HG03039 (cell line): ENCODE measurements around the gene DAZ3.
"Not testable (repeated sequence)": the region's sequence is repeated elsewhere in the genome, so short reads cannot be mapped to it uniquely, and the experiment has no call there.

Source experiments
- ATAC-seq: cut with Tn5 transposase; IDR thresholded peaks from one replicate; pipeline ENCODE4 v1.9.1; 2021; ENCODE audit warnings: mild to moderate bottlenecking, moderate library complexity; ENCODE audit not compliant: unreplicated experiment

Gene DAZ3, protein sequence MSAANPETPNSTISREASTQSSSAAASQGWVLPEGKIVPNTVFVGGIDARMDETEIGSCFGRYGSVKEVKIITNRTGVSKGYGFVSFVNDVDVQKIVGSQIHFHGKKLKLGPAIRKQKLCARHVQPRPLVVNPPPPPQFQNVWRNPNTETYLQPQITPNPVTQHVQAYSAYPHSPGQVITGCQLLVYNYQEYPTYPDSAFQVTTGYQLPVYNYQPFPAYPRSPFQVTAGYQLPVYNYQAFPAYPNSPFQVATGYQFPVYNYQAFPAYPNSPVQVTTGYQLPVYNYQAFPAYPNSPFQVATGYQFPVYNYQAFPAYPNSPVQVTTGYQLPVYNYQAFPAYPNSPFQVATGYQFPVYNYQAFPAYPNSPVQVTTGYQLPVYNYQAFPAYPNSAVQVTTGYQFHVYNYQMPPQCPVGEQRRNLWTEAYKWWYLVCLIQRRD

DNA sequence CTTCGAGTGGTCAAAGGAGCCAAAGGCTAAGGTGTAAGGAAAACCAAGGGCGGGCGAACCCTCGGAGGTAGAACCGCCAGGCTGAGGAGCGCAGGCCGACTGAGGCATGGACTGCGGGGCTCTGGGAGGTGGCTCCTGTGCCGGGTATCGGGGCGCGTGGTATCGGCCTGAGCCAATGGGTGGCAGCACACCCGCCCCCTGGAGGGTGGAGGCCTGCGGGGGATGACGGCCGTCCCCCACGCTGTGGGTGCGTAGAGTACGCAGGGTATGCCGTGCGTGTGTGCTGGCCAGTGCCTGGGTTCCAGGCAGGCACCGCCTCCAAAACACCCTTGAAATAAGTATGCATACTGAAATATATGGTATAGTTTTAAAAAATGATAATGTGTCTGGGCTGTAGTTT, at the start of gene DAZ3:
DAZ3 (minus strand) TSS at position 101 of the 400 bp plus-strand sequence. CDS start 208 bp downstream, outside the sequence.
- not testable (repeated sequence) for ATAC-seq

DNA sequence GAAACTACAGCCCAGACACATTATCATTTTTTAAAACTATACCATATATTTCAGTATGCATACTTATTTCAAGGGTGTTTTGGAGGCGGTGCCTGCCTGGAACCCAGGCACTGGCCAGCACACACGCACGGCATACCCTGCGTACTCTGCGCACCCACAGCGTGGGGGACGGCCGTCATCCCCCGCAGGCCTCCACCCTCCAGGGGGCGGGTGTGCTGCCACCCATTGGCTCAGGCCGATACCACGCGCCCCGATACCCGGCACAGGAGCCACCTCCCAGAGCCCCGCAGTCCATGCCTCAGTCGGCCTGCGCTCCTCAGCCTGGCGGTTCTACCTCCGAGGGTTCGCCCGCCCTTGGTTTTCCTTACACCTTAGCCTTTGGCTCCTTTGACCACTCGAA, 20.4 kb upstream of the DAZ3 start, which contains the start of gene DAZ4:
DAZ4 (plus strand) TSS at position 301 of the 400 bp plus-strand sequence. CDS start 208 bp downstream, outside the sequence.
- not testable (repeated sequence) for ATAC-seq

DNA sequence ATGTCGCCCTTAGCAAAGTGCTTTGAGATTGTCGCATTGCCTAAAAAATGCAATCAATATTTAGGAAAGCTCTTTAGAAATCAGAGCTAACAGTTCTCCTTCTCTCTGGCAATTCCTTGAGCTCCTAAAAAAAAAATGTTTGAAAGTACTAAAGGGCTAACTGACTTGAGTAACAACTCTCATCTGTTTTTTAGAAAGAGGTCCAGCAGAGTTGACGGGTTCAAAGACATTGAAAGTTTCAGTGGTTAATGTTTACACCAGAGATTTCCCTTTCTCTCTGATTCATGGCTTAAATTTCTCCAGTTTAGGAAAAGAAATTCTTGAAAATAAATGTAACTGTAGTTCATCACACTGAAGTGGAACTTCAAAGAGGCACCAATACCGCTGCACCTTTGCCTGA, 11.9 kb upstream of the DAZ3 start:
- not testable (repeated sequence) for ATAC-seq

DNA sequence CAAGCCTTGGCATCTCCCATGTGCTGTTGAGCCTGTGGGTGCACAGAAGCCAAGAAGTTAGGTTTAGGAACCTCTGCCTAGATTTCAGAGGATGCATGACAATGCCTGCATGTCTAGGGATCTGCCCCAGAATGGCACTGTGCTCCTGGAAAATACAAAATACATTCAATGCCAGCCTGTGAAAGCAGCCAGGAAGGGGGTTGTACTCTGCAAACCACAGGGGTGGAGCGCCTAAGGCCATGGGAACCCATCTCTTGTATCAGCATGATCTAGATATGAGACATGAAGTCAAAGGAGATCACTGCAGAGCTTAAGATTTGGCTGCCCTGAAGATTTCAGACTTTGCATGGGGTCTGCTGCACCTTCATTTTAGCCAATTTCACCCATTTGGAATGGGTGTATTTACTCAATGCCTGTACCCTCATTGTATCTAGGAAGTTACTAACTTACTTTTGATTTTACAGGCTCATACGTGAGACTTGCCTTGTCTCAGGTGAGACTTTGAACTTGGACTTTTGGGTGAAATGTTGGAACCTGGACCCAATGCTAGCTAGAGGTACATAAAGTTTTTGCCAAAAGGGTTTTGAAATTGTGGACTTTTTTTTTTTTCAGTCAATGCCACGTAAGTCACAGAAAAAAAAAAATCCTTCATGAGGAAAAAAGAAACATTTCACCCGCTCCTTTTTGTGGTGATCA, 11.1 kb upstream of the DAZ3 start:
- not testable (repeated sequence) for ATAC-seq

DNA sequence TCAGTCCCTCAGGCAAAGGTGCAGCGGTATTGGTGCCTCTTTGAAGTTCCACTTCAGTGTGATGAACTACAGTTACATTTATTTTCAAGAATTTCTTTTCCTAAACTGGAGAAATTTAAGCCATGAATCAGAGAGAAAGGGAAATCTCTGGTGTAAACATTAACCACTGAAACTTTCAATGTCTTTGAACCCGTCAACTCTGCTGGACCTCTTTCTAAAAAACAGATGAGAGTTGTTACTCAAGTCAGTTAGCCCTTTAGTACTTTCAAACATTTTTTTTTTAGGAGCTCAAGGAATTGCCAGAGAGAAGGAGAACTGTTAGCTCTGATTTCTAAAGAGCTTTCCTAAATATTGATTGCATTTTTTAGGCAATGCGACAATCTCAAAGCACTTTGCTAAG, 8.6 kb upstream of the DAZ3 start:
- ATAC-seq = not testable (repeated sequence)
